Peyer's patch (tissue), 4 donors: ENCODE data around the gene KMT2E.

Experiments used
- POLR2A ChIP-seq, 2 donors: fragments of 450-650 bp; IDR thresholded peaks; one replicate each; pipeline ENCODE4 v1.5.1; 2017; ENCODE audit warnings: antibody characterized with exemption in 2 of 2, mild to moderate bottlenecking in 2 of 2, moderate library complexity in 2 of 2
- TF ChIP-seq, protein P1 (sequence below), 6 experiments: fragments of 450-650 bp in 4 of 6; fragments of 200-600 bp in 2 of 6; sonication (generic) in 1 of 6; IDR thresholded peaks; one replicate each; pipeline ENCODE4 v1.5.1; 2017 to 2019; ENCODE audit warnings: antibody characterized with exemption in 6 of 6, mild to moderate bottlenecking in 3 of 6, moderate library complexity in 1 of 6

DNA sequence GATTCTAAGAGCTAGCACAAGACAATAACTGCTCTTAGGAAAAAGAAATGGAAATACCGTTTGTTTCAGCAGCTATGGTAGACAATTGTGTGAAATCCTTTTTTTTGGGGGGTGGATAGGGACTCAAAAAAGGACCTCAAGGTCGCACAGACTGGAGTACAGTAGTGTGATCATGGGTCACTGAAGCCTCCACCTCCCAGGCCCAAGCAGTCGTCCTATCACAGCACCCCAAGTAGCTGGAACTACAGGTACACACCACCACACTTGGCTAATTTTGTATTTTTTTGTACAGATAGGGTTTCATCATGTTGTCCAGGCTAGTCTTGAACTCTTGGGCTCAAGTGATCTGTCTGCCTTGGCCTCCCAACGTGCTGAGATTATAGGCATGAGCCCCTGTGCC is 33.9 kb downstream of the KMT2E start:
- TF ChIP-seq, protein P1, sequence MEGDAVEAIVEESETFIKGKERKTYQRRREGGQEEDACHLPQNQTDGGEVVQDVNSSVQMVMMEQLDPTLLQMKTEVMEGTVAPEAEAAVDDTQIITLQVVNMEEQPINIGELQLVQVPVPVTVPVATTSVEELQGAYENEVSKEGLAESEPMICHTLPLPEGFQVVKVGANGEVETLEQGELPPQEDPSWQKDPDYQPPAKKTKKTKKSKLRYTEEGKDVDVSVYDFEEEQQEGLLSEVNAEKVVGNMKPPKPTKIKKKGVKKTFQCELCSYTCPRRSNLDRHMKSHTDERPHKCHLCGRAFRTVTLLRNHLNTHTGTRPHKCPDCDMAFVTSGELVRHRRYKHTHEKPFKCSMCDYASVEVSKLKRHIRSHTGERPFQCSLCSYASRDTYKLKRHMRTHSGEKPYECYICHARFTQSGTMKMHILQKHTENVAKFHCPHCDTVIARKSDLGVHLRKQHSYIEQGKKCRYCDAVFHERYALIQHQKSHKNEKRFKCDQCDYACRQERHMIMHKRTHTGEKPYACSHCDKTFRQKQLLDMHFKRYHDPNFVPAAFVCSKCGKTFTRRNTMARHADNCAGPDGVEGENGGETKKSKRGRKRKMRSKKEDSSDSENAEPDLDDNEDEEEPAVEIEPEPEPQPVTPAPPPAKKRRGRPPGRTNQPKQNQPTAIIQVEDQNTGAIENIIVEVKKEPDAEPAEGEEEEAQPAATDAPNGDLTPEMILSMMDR (IDR thresholded peaks at IDR 0.05): no peak
- no peak for TF ChIP-seq POLR2A (IDR thresholded peaks at IDR 0.05)
